Panc1 (cell line): ENCODE results near the gene AFF2. TPM values are rescaled to one million over a fixed set of nuclear protein-coding genes. Genes with fewer than 3 reads are reported as not detected.

Source experiments
- ATAC-seq: fragments of 200-7000 bp; cut with Tn5 transposase; 2 replicates; pipeline ENCODE4 v1.9.1; 2020; ENCODE audit warnings: mild to moderate bottlenecking, moderate library complexity
- BruUV-seq: library from RNA; stranded (reverse); fragments of 400-500 nt; replicated peaks from 2 replicates; lab custom pipeline; 2021; lab: Mats Ljungman, UMichigan
- CTCF ChIA-PET: fragments of 300-600 bp; sonication (Branson Sonifier 250); formaldehyde crosslinking; loops from one replicate; lab custom pipeline; 2022; ENCODE audit warnings: antibody characterized with exemption; lab: Charles Lee
- POLR2A ChIA-PET: fragments of 300-600 bp; sonication (Branson Sonifier 250); formaldehyde crosslinking; loops from one replicate; lab custom pipeline; 2022; ENCODE audit warnings: antibody characterized with exemption; lab: Charles Lee
- DNase-seq: peaks from one replicate; pipeline ENCODE4 v3.0.0-alpha.2; 2010; ENCODE audit warnings: low read depth, low spot score
- H3K27ac ChIP-seq: 2 replicates; pipeline ENCODE4 v1.5.1; 2011; ENCODE audit warnings: mild to moderate bottlenecking, low read length, inconsistent platforms
- H3K27me3 ChIP-seq: fragments of 200-500 bp; sonication (Bioruptor generic); 2 replicates; pipeline ENCODE4 v1.6.0; 2014; ENCODE audit warnings: low read length, inconsistent platforms; ENCODE audit not compliant: control insufficient read depth, insufficient read depth
- H3K36me3 ChIP-seq: fragments of 200-500 bp; sonication (Bioruptor generic); 2 replicates; pipeline ENCODE4 v1.5.1; 2014; ENCODE audit warnings: inconsistent platforms, mild to moderate bottlenecking, low read length, moderate library complexity; ENCODE audit not compliant: control insufficient read depth, insufficient read depth
- H3K4me1 ChIP-seq: 2 replicates; pipeline ENCODE4 v1.5.1; 2011; ENCODE audit warnings: inconsistent platforms, mild to moderate bottlenecking, low read length, moderate library complexity; ENCODE audit not compliant: control insufficient read depth, insufficient read depth
- H3K4me3 ChIP-seq, 2 experiments: 2 replicates each; pipeline ENCODE4 v1.5.1; 2011 to 2012; ENCODE audit warnings: low read depth in 2 of 2, low read length in 2 of 2, mild to moderate bottlenecking in 2 of 2, inconsistent platforms in 1 of 2, moderate library complexity in 1 of 2
- H3K9me3 ChIP-seq: fragments of 200-500 bp; sonication (Bioruptor generic); 2 replicates; pipeline ENCODE4 v1.5.1; 2014; ENCODE audit warnings: low read depth, mild to moderate bottlenecking, inconsistent platforms, low read length, moderate library complexity; ENCODE audit not compliant: control insufficient read depth, insufficient read depth
- POLR2AphosphoS5 ChIP-seq: IDR thresholded peaks from 2 replicates; pipeline ENCODE4 v1.6.1; 2012; ENCODE audit warnings: mild to moderate bottlenecking, low read depth, low read length, moderate library complexity
- SIN3A ChIP-seq: IDR thresholded peaks from 2 replicates; pipeline ENCODE4 v1.6.1; 2012; ENCODE audit warnings: low read depth, mild to moderate bottlenecking, low read length, moderate library complexity, borderline replicate concordance; ENCODE audit not compliant: insufficient read depth
- TCF7L2 ChIP-seq: IDR thresholded peaks from 2 replicates; pipeline ENCODE4 v1.6.1; 2011; ENCODE audit warnings: mild to moderate bottlenecking, low read depth, low read length, inconsistent platforms
- in situ Hi-C: cut with HindIII; loops from 2 replicates; pipeline ENCODE4 v1.10.0; 2016; ENCODE audit warnings: low sequenced_read_pairs, low pct_unique_long_range_greater_than_20kb
- intact Hi-C: fragments of 100-400 bp; cut with micrococcal nuclease; formaldehyde crosslinking; loops from one replicate; pipeline ENCODE4 v1.10.0; 2022; ENCODE audit not compliant: unreplicated experiment
- total RNA-seq: library from RNA; stranded (reverse); gene quantifications from one replicate; pipeline ENCODE4 v1.2.1, GENCODE V29; 2021; ENCODE audit not compliant: unreplicated experiment
- TF ChIP-seq, protein P1 (sequence below): fragments of 450-650 bp; IDR thresholded peaks from 2 replicates; pipeline ENCODE4 v1.5.1; 2017; ENCODE audit warnings: mild to moderate bottlenecking
- TF ChIP-seq, protein P2 (sequence below), 2 experiments: IDR thresholded peaks; 2 replicates each; pipeline ENCODE4 v1.6.1; 2011 to 2012; ENCODE audit warnings: low read depth in 2 of 2, control low read depth in 1 of 2, low read length in 1 of 2, mild to moderate bottlenecking in 1 of 2, moderate library complexity in 1 of 2; ENCODE audit not compliant: insufficient read depth in 1 of 2

Gene AFF2
- total RNA-seq, 1 experiment from 2014 or later = 0.05 TPM

GRCh38 chrX:148942754-148943153 lies 442.3 kb downstream of the AFF2 start:
- Histone ChIP-seq H3K36me3 (no peaks in the 10 kb centered on the region), H3K4me1 (no peaks in the 10 kb centered on the region), H3K4me3 (no peak overlapping the region), H3K27ac (no peak overlapping the region), H3K9me3 (no peaks in the 10 kb centered on the region), H3K27me3 (no peaks in the 10 kb centered on the region)
- ATAC-seq (no peak), DNase-seq (no peak)
- BruUV-seq = no TSS peak
- CTCF ChIA-PET = no interaction called here
- in situ Hi-C loops = no loop called here
- intact Hi-C loops = no loop called here
- no peak for TF ChIP-seq SIN3A
- no peak for TF ChIP-seq POLR2AphosphoS5
- TF ChIP-seq TCF7L2 = no peak
- TF ChIP-seq, protein P1, sequence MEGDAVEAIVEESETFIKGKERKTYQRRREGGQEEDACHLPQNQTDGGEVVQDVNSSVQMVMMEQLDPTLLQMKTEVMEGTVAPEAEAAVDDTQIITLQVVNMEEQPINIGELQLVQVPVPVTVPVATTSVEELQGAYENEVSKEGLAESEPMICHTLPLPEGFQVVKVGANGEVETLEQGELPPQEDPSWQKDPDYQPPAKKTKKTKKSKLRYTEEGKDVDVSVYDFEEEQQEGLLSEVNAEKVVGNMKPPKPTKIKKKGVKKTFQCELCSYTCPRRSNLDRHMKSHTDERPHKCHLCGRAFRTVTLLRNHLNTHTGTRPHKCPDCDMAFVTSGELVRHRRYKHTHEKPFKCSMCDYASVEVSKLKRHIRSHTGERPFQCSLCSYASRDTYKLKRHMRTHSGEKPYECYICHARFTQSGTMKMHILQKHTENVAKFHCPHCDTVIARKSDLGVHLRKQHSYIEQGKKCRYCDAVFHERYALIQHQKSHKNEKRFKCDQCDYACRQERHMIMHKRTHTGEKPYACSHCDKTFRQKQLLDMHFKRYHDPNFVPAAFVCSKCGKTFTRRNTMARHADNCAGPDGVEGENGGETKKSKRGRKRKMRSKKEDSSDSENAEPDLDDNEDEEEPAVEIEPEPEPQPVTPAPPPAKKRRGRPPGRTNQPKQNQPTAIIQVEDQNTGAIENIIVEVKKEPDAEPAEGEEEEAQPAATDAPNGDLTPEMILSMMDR = no peak
- TF ChIP-seq, protein P2, sequence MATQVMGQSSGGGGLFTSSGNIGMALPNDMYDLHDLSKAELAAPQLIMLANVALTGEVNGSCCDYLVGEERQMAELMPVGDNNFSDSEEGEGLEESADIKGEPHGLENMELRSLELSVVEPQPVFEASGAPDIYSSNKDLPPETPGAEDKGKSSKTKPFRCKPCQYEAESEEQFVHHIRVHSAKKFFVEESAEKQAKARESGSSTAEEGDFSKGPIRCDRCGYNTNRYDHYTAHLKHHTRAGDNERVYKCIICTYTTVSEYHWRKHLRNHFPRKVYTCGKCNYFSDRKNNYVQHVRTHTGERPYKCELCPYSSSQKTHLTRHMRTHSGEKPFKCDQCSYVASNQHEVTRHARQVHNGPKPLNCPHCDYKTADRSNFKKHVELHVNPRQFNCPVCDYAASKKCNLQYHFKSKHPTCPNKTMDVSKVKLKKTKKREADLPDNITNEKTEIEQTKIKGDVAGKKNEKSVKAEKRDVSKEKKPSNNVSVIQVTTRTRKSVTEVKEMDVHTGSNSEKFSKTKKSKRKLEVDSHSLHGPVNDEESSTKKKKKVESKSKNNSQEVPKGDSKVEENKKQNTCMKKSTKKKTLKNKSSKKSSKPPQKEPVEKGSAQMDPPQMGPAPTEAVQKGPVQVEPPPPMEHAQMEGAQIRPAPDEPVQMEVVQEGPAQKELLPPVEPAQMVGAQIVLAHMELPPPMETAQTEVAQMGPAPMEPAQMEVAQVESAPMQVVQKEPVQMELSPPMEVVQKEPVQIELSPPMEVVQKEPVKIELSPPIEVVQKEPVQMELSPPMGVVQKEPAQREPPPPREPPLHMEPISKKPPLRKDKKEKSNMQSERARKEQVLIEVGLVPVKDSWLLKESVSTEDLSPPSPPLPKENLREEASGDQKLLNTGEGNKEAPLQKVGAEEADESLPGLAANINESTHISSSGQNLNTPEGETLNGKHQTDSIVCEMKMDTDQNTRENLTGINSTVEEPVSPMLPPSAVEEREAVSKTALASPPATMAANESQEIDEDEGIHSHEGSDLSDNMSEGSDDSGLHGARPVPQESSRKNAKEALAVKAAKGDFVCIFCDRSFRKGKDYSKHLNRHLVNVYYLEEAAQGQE (IDR thresholded peaks at IDR 0.05; ENCODE audit: insufficient read depth in 1 of 2, low read depth in 2 of 2, low read length in 1 of 2) = no peak
- POLR2A ChIA-PET = no interaction called here

DNA sequence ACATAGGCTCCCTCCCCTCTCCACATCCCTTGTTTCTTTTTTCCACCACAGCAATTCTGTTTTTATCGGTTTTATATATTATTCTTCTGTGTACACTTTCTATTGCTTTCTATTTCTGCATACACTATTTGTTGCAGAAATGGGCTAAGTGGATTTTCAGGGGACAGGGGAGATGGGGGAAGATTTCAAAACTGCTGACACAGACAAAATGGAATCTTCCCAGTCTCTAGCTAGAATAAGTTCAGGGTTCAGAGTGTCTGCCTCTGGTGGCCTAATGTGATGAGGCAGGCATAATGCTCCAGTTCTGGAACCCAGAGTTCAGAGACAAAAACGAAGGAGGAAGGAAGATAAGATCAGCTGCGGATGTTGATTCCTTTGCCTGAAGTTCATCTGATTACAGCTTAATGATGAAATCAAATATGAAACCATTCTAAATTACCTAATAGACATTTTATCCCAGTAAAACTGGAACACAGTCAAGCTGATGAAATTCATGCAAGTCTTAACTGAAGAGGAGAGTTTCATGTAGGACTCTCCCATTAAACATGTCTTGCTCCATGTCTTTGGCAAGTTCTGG lies 447.1 kb downstream of the AFF2 start:
- no TSS peak for BruUV-seq
- no peaks in the 10 kb centered on the region for H3K27me3 ChIP-seq
- TF ChIP-seq TCF7L2 (no peak), SIN3A (no peak), POLR2AphosphoS5 (no peak)
- TF ChIP-seq, protein P2 (IDR thresholded peaks at IDR 0.05; ENCODE audit: insufficient read depth in 1 of 2, low read depth in 2 of 2, low read length in 1 of 2) = no peak
- TF ChIP-seq, protein P1 = no peak
- no peaks in the 10 kb centered on the region for H3K4me1 ChIP-seq
- no peaks in the 10 kb centered on the region for H3K36me3 ChIP-seq
- no peak overlapping the region for H3K4me3 ChIP-seq
- no peaks in the 10 kb centered on the region for H3K9me3 ChIP-seq
- intact Hi-C loops = no loop called here
- ChIA-PET POLR2A (no interaction called here), CTCF (no interaction called here)
- DNase-seq (no peak), ATAC-seq (no peak)
- in situ Hi-C loops = no loop called here
- H3K27ac ChIP-seq = no peak overlapping the region
